OCI-LY7 (cell line): ENCODE results near the gene EPS8L3. TPM values are rescaled to one million over a fixed set of nuclear protein-coding genes. Genes with fewer than 3 reads are reported as not detected.
"Not testable (repeated sequence)": the region's sequence is repeated elsewhere in the genome, so short reads cannot be mapped to it uniquely, and the experiment has no call there.

Source experiments
- BruUV-seq: library from RNA; stranded (reverse); fragments of 400-500 nt; replicated peaks from 2 replicates; lab custom pipeline; 2021; lab: Mats Ljungman, UMichigan
- CTCF ChIA-PET: fragments of 300-600 bp; sonication (Branson Sonifier 250); formaldehyde crosslinking; loops from one replicate; lab custom pipeline; 2022; ENCODE audit warnings: antibody characterized with exemption; ENCODE audit not compliant: unreplicated experiment; lab: Charles Lee
- POLR2A ChIA-PET: fragments of 300-600 bp; sonication (Branson Sonifier 250); formaldehyde crosslinking; loops from one replicate; lab custom pipeline; 2022; ENCODE audit warnings: antibody characterized with exemption; lab: Charles Lee
- DNase-seq: peaks from one replicate; pipeline ENCODE4 v3.0.0-alpha.2; 2015; ENCODE audit warnings: low spot score
- H2AFZ ChIP-seq: fragments of 200-600 bp; sonication (generic), shearing (Covaris generic); 2 replicates; pipeline ENCODE4 v1.6.1; 2014; ENCODE audit warnings: mild to moderate bottlenecking, antibody characterized with exemption, low read length, moderate library complexity
- H3K27ac ChIP-seq: fragments of 200-600 bp; sonication (generic); 2 replicates; pipeline ENCODE4 v1.5.1; 2014; ENCODE audit warnings: mixed run types, low read depth, mild to moderate bottlenecking, moderate library complexity, low read length, inconsistent platforms; ENCODE audit not compliant: poor library complexity, severe bottlenecking
- H3K36me3 ChIP-seq: fragments of 200-600 bp; sonication (generic); 2 replicates; pipeline ENCODE4 v1.6.1; 2014; ENCODE audit warnings: mild to moderate bottlenecking, antibody characterized with exemption, low read length, moderate library complexity, mixed read lengths; ENCODE audit not compliant: insufficient read depth
- H3K4me1 ChIP-seq: fragments of 200-600 bp; sonication (generic); 2 replicates; pipeline ENCODE4 v1.5.1; 2014; ENCODE audit warnings: mild to moderate bottlenecking, low read length; ENCODE audit not compliant: insufficient read depth, poor library complexity, severe bottlenecking
- H3K4me2 ChIP-seq: fragments of 200-600 bp; sonication (generic); 2 replicates; pipeline ENCODE4 v1.6.1; 2014; ENCODE audit warnings: mild to moderate bottlenecking, low read length
- H3K4me3 ChIP-seq: fragments of 200-600 bp; sonication (generic); 2 replicates; pipeline ENCODE4 v1.5.1; 2014; ENCODE audit warnings: mild to moderate bottlenecking, low read depth, low read length; ENCODE audit not compliant: poor library complexity, severe bottlenecking
- H3K79me2 ChIP-seq: fragments of 200-600 bp; sonication (generic); 2 replicates; pipeline ENCODE4 v1.6.1; 2016; ENCODE audit warnings: low read depth, mild to moderate bottlenecking, low read length, moderate library complexity, mixed read lengths; ENCODE audit not compliant: insufficient read depth
- H3K9me2 ChIP-seq: fragments of 200-600 bp; sonication (generic); 2 replicates; pipeline ENCODE4 v1.6.1; 2016; ENCODE audit warnings: mild to moderate bottlenecking, low read length, mixed read lengths; ENCODE audit not compliant: insufficient read depth
- H3K9me3 ChIP-seq: fragments of 200-600 bp; sonication (generic); 2 replicates; pipeline ENCODE4 v1.6.1; 2014; ENCODE audit warnings: mild to moderate bottlenecking, mixed run types, low read length, mixed read lengths
- H4K20me1 ChIP-seq: fragments of 200-600 bp; sonication (generic); 2 replicates; pipeline ENCODE4 v1.6.1; 2014; ENCODE audit warnings: mild to moderate bottlenecking, antibody characterized with exemption, low read length, moderate library complexity, mixed read lengths; ENCODE audit not compliant: insufficient read depth
- CTCF ChIP-seq: fragments of 200-600 bp; sonication (generic); conservative IDR thresholded peaks from 2 replicates; pipeline ENCODE4 v1.5.1; 2014; ENCODE audit warnings: mild to moderate bottlenecking, antibody characterized with exemption, low read length, moderate library complexity, mixed read lengths
- EZH2phosphoT487 ChIP-seq: fragments of 200-600 bp; sonication (generic); IDR thresholded peaks from 2 replicates; pipeline ENCODE4 v1.6.1; 2018; ENCODE audit warnings: low read depth, borderline replicate concordance, mild to moderate bottlenecking, mixed run types, antibody characterized with exemption, low read length, moderate library complexity, mixed read lengths
- intact Hi-C: fragments of 100-400 bp; cut with micrococcal nuclease; formaldehyde crosslinking; loops from one replicate; pipeline ENCODE4 v1.10.0; 2022; ENCODE audit not compliant: unreplicated experiment
- total RNA-seq, 2 experiments: library from RNA; depleted of rRNA in 1 of 2; stranded (reverse); fragments of >200 nt in 1 of 2; shearing (Covaris generic) in 1 of 2; gene quantifications; 2 replicates each; pipeline ENCODE4 v1.2.3, GENCODE V29; 2014 to 2022

The EPS8L3 gene
- total RNA-seq, 2 experiments from 2014 or later, result not detected

DNA sequence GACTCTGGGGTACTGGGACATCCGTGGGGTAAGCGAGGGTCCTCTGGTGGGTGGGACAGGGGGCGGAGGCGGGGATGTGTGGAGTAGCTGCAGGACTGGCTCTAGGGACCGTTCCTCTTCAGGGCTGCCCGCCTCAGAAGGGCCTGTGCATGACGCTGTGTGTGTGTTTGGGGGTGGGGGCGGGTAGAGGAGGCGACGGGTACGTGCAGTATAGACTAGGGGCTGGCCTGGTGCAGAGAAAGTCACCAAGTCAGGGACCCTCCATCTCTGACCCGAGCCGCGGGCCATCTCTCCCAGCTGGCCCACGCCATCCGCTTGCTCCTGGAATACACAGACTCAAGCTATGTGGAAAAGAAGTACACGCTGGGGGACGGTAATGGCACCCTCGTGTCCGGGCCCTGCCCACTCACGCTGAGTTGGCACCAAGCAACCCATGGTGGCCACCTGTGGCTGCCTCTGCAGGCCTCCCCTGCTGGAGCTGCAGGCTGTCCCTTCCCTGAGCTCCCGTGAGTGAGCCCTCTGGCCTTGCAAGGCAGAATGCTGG lies 51.3 kb downstream of the EPS8L3 start:
- Histone ChIP-seq H3K4me2 (no peak overlapping the region), H3K79me2 (no peaks in the 10 kb centered on the region), H3K27ac (no peak overlapping the region), H3K36me3 (no peaks in the 10 kb centered on the region), H3K9me3 (no peaks in the 10 kb centered on the region), H3K4me3 (no peak overlapping the region), H4K20me1 (no peaks in the 10 kb centered on the region), H3K4me1 (no peaks in the 10 kb centered on the region), H2AFZ (no peak overlapping the region), H3K9me2 (no peaks in the 10 kb centered on the region)
- TF ChIP-seq CTCF (no peak), EZH2phosphoT487 (no peak)
- POLR2A ChIA-PET, result no interaction called here
- BruUV-seq, result no TSS peak
- CTCF ChIA-PET, result no interaction called here
- no peak for DNase-seq
- intact Hi-C loops, result no loop called here

- not testable (repeated sequence) for H3K79me2 ChIP-seq
These were observed 52.0 kb downstream of the EPS8L3 start, which contains the start of gene GSTM5 for GRCh38 chr1:109711593-109712320. TSS of gene GSTM5 (plus strand) at chr1:109712251. CDS start at chr1:109712313, 62 bp downstream.

GRCh38 chr1:109709822-109710221 lies 53.9 kb downstream of the EPS8L3 start:
- H3K27ac ChIP-seq, H3K9me3 ChIP-seq, H3K79me2 ChIP-seq, BruUV-seq, H3K4me3 ChIP-seq, DNase-seq, H3K36me3 ChIP-seq, H4K20me1 ChIP-seq, H3K9me2 ChIP-seq, H3K4me1 ChIP-seq, POLR2A ChIA-PET, H3K4me2 ChIP-seq, CTCF ChIA-PET, intact Hi-C loops, H2AFZ ChIP-seq: not testable (repeated sequence)

More at GRCh38 chr1:109711593-109712320, 52.0 kb downstream of the EPS8L3 start, which contains the start of gene GSTM5:
- H3K4me2 ChIP-seq, H3K4me1 ChIP-seq, CTCF ChIA-PET, H3K4me3 ChIP-seq, H4K20me1 ChIP-seq, DNase-seq, H3K36me3 ChIP-seq, H3K27ac ChIP-seq, H3K9me3 ChIP-seq, POLR2A ChIA-PET, H3K9me2 ChIP-seq, H2AFZ ChIP-seq, intact Hi-C loops, BruUV-seq: not testable (repeated sequence)

DNA sequence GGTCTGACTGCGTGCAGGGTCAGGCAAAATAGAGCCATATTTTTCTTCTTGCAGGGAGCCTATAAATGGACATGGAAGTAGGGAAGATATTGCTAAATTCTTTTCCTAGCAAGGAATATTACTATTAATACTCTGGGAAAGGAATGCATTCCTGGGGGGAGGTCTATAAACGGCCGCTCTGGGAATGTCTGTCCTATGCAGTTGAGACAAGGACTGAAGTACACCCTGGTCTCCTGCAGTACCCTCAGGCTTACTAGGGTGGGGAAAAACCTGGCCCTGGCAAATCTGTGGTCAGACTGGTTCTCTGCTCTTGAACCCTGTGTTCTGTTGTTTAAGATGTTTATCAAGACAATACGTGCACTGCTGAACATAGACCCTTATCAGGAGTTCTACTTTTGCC lies 54.8 kb downstream of the EPS8L3 start:
- intact Hi-C loops, H3K36me3 ChIP-seq, H3K9me2 ChIP-seq, CTCF ChIA-PET, H3K4me2 ChIP-seq, H3K4me3 ChIP-seq, H3K27ac ChIP-seq, H3K79me2 ChIP-seq, H3K4me1 ChIP-seq, DNase-seq, POLR2A ChIA-PET, H2AFZ ChIP-seq, H4K20me1 ChIP-seq, BruUV-seq, H3K9me3 ChIP-seq: not testable (repeated sequence)
